ENCODE measurements around the gene TAPBP. TPM values are rescaled to one million over a fixed set of nuclear protein-coding genes. Genes with fewer than 3 reads are reported as not detected.
A peak's percentile ranks its signal among the peaks of the same experiment; 100 is the strongest.

Gene TAPBP
- total RNA-seq, 1 experiment from 2014 or later, result 59.4 TPM

- DNase-seq (ENCODE audit: low spot score), result peak; percentile 48
These were observed 6.7 kb upstream of the TAPBP start for GRCh38 chr6:33320315-33321181.

- no peak for DNase-seq (ENCODE audit: low spot score)
These were observed 6.0 kb upstream of the TAPBP start for GRCh38 chr6:33319939-33320314.

- no peak for DNase-seq (ENCODE audit: low spot score)
These were observed 4.7 kb upstream of the TAPBP start for GRCh38 chr6:33318426-33319073.

GRCh38 chr6:33317669-33318425 is 4.0 kb upstream of the TAPBP start, which contains the start of gene ZBTB22:
Gene ZBTB22 (minus strand): TSS chr6:33317744. CDS start chr6:33316916, 828 bp downstream.
- DNase-seq (ENCODE audit: low spot score), result peak; percentile 97

- DNase-seq (ENCODE audit: low spot score), result no peak
These were observed 3.5 kb upstream of the TAPBP start for GRCh38 chr6:33317419-33317668.

- no peak for DNase-seq (ENCODE audit: low spot score)
These were observed 2.9 kb upstream of the TAPBP start for GRCh38 chr6:33316603-33317418.

- DNase-seq (ENCODE audit: low spot score), result no peak
These were observed 2.1 kb upstream of the TAPBP start for GRCh38 chr6:33315793-33316602.

- DNase-seq (ENCODE audit: low spot score), result no peak
These were observed 1.3 kb upstream of the TAPBP start for GRCh38 chr6:33314943-33315792.

GRCh38 chr6:33314515-33314942 is 651 bp upstream of the TAPBP start:
- DNase-seq (ENCODE audit: low spot score), result peak; percentile 64

- DNase-seq (ENCODE audit: low spot score), result no peak
These were observed 671 bp downstream of the TAPBP start for GRCh38 chr6:33313105-33313708.

- peak; percentile 86 for DNase-seq (ENCODE audit: low spot score)
These were observed 1.3 kb downstream of the TAPBP start for GRCh38 chr6:33312361-33313104.

GRCh38 chr6:33306356-33306755 is 7.5 kb downstream of the TAPBP start:
- no peak for DNase-seq (ENCODE audit: low spot score)

- DNase-seq (ENCODE audit: low spot score), result no peak
These were observed 8.8 kb downstream of the TAPBP start for GRCh38 chr6:33305052-33305451.

- no peak for DNase-seq (ENCODE audit: low spot score)
These were observed 9.7 kb downstream of the TAPBP start for GRCh38 chr6:33304216-33304615.

GRCh38 chr6:33301877-33302276 is 12.0 kb downstream of the TAPBP start:
- DNase-seq (ENCODE audit: low spot score), result no peak

GRCh38 chr6:33299237-33299944 is 14.5 kb downstream of the TAPBP start:
- peak; percentile 86 for DNase-seq (ENCODE audit: low spot score)

- peak; percentile 29 for DNase-seq (ENCODE audit: low spot score)
These were observed 15.1 kb downstream of the TAPBP start, which contains the start of gene RGL2 for GRCh38 chr6:33298773-33299236. Gene RGL2 (minus strand): TSS chr6:33298942. CDS start chr6:33298610, 332 bp downstream.

Data from A172 (cell line).